ENCODE measurements around the gene KCNQ5.

Gene KCNQ5

DNA sequence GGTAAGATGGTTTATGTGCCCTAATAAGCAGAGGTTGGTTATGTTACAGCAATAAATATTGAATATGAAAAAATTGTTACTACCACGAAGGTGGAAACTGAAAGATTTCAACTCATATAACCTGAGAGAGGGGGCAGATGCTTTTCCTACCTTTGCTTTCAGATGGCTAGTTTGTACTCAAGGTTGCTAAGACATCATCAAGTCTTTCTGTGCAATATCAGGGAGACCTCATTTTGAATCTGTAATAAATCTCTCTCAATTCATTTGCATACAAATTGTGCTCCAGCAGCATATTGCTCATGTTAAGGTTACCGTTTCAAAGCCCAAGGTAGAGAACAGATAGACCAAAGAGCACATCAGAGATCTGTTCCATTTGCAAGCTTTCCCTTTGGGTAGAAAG is 383.0 kb downstream of the KCNQ5 start:
- DNase-seq (ENCODE audit: low read depth), result no peak

- DNase-seq (ENCODE audit: low read depth), result no peak
These were observed 384.3 kb downstream of the KCNQ5 start for GRCh38 chr6:73006146-73006545.

- no peak for DNase-seq (ENCODE audit: low read depth)
These were observed 390.1 kb downstream of the KCNQ5 start for GRCh38 chr6:73011945-73012344.

DNA sequence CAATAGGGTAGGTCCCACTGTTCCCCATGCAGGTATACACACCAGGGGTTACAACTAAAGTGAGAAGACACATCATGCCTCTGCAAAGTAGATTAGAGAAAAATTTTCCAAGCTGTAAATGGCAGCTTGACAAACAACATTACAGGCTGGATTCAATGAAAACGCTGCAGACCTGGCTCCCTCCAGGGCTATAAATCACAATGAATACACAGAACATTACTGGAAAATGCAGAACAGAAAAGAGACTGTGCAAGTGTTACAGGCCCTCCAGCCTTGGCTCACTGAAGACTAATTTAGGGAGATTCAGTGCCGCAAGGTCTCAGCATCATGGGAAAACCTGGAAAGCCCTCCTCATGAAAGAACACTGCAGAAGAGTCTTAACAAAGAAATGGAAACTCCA is 395.6 kb downstream of the KCNQ5 start:
- no peak for DNase-seq (ENCODE audit: low read depth)

DNA sequence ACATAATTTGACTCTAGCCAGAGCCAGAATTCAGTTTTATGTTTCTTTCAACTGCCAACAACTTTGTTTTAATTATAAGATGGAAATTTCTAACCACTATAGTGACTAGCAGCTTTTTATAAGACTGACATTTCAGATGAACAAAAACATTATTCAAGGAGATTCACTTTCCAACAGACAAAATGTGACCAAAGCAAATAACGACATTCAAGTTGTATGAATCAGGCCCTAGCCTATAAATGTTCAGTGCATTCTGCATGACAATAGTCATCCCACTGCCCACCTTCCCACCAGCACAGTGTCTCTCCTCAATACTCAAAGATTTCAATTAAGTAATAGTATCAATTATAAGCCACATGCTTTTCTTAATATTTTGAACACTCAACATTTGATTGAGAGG is 402.7 kb downstream of the KCNQ5 start:
- DNase-seq (ENCODE audit: low read depth), result no peak

DNA sequence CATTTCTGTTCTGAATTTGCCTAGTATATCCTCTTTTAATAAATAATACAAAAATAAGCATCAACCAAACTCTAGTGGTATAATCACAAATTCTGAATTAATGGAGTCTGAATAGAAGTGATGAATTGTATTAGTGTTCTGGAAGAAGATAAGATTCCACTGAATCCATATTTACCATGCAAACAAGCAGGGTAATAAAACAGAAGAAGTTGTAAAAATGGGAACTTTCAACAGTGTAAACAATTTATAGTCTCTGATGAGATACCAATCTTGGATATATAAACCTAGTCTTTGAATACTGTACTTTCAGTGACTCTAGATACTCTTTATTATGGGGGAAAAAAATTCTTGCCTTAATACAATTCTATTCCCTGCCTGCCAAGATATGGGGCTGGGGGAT is 405.8 kb downstream of the KCNQ5 start:
- no peak for DNase-seq (ENCODE audit: low read depth)

DNA sequence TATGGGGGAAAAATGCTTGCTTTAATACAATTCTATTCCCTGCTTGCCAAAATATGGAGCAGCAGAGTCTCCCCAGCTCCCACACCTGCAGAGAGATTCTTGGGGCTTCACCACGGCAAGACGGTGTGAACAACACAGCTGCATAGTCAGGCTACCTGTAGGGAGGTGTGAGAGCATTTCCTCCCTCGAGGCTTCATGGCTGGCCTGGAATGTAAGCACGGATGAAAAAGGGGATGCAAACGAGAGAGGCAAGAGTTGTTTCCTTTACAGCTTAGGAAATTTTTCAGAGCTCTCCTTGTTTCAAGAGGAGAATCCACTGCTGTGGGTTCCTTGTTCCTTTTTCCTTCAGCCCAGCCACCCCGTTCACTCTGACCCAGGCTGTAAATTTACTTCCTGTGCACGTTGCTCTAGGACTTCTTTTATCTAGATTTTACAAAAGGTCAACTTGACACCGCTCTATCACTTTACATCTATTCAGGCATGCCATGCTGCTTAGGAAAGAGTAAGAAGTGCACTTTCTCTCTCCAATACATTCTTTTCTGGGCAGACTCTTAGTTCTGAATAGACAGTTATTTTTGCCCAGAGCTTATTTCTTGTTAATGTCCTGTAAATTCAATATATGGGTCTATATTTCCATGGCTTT is 406.4 kb downstream of the KCNQ5 start:
- DNase-seq (ENCODE audit: low read depth), result no peak

DNA sequence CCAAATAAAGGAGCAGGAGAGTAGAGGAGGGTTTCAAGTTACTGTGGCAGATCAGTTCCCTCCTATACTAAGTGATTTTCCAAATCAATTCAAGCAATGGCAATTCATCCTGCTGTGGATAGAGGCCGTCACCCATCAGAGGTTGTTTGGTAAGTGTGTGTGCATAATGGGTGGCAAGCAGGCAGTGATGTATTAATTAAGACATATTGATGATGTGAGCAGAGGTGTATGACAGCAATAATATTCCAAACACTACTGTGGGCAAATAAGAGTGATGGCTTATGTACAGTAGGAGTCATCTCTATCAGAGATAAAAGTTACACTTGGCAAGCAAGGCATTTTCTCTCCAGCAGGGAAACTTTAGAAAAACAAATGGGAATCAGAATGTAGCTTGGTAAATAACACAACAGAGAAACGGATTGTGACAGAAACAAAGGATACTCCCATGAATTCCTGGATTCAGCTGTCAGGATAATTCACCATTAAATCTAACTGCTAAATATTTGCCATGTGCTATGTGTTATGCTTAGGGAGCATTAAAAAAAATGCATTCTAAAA is 407.1 kb downstream of the KCNQ5 start:
- no peak for DNase-seq (ENCODE audit: low read depth)

GRCh38 chr6:73030257-73030656 is 408.4 kb downstream of the KCNQ5 start:
- no peak for DNase-seq (ENCODE audit: low read depth)

DNA sequence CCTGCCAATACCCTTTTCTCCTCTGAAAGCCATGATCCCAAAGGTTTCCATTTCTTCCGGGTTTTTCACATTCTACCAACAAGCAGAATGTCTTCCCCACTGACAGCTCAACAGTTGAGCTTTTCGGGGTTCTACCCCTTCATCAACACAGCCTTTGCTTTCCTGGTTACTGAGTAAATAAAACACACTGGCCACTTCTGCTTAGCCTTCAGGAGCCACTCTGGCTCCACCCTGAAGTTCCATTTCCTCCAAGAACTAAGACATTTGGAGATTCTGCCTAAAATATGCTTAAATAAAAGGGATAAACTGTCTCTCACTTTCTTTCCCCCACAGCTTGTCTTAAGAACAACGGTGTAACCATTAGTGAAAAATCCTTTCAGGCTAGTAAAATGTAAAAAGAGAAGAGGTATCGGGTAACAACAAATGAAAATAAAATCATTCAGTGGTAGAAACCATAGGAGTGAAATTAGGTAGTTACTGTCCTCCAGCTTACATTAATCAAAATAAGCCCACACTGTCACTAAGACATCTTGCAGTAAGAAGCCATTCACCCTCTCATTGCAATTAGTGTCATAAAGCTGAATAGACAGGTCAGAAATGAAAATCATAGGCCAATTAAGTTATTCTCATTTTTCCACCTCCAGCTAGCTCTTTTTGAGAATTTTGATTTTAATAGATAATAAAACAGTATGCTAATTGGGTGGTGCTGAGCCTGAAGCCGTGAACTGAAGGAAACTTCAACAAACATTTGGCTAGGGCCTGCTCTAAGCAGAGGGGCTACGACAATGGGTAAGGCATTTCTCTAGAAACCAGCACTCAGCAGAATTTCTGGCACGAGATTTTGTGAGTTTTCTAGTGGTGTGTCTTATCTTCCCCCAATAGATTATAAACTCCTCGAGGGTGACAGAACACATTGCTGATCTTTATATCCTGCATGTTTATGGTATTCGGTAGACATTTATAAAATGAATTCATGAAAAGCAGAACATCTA is 409.2 kb downstream of the KCNQ5 start:
- no peak for DNase-seq (ENCODE audit: low read depth)

- no peak for DNase-seq (ENCODE audit: low read depth)
These were observed 410.7 kb downstream of the KCNQ5 start for GRCh38 chr6:73032586-73032985.

GRCh38 chr6:73036689-73037088 is 414.8 kb downstream of the KCNQ5 start:
- no peak for DNase-seq (ENCODE audit: low read depth)

DNA sequence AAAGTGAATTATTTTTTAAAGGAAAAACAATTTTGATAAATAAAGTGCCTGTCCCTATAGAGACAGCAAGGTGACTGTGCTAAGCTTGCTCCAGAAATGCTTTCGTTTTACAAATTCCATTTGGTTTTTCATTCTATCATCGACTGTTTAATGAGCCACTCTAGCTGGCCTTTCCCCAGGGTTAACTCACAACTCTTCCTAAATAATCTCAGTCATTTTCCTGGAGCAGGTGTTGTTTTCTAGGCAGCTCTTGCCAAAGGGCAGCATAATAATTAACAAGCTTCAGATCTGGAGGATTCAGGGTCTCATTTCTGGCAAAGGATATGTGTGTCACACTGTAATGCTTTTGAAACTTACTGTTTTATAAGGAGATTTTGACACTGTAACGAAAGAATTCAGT is 419.2 kb downstream of the KCNQ5 start:
- DNase-seq (ENCODE audit: low read depth), result no peak

GRCh38 chr6:73042892-73043291 is 421.0 kb downstream of the KCNQ5 start:
- no peak for DNase-seq (ENCODE audit: low read depth)

GRCh38 chr6:73043446-73043845 is 421.6 kb downstream of the KCNQ5 start:
- DNase-seq (ENCODE audit: low read depth), result no peak

GRCh38 chr6:73045609-73046008 is 423.7 kb downstream of the KCNQ5 start:
- no peak for DNase-seq (ENCODE audit: low read depth)

DNA sequence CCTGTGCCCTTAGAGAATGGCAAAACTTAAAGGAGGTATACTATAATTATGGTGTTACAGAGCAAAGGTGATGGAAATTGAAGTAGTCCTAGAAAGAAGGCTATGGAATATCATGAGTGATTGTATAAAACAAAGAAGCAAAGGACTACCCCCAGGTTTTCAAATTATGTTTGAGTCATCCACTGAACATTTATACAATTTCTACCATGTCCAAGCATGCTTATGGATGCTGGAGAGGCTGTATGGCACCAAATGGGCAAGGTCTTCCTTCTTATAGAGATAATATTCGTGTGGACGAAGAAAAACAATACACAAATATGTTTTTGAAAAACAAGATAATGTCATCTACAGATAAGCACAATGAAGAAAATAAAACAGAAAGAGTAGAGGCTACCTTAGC is 425.9 kb downstream of the KCNQ5 start:
- DNase-seq (ENCODE audit: low read depth), result no peak

DNA sequence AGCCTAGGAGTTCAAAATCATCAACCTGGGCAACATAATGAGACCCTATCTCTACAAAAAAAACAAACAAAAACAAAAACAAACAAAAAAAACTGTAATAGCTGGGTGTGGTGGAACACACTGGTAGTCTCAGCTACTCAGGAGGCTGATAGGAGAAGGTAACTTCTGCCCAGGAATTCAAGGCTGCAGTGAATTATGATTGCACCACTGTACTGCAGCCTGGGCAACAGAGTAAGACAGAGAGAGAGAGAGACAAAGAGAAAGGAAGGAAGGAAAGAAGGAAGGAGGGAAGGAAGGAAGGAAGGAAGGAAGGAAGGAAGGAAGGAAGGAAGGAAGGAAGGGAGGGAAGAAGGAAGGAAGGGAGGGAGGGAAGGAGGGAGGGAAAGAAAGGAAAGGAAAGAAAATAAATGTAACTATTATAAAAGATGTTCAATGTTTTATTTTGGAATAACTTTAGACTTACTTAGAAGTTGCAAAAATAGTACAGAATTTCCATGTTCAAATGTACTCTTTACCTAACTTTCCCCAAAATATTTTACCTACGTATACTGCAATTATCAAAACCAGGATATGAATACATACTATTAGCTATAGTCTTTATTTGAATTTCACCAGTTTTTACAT is 428.2 kb downstream of the KCNQ5 start:
- DNase-seq (ENCODE audit: low read depth), result no peak

DNA sequence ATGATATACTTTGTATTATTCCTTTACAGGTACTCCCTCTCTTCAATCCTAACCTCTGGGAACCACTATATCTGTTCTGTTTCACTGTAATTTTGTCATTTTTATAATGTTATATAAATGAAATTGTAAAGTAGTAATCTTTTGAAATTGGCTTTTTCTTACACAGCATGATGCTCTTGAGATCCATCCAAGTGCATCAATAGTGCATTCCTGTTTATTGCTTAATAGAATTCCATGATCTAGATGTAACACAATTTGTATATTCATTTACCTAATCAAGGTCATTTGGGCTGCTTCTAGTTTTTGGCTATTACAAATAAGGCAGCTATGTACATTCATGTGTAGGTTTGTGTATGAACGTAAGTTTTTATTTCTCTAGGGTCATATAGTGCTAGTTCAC is 428.8 kb downstream of the KCNQ5 start:
- DNase-seq (ENCODE audit: low read depth), result no peak

GRCh38 chr6:73051147-73051546 is 429.3 kb downstream of the KCNQ5 start:
- no peak for DNase-seq (ENCODE audit: low read depth)

DNA sequence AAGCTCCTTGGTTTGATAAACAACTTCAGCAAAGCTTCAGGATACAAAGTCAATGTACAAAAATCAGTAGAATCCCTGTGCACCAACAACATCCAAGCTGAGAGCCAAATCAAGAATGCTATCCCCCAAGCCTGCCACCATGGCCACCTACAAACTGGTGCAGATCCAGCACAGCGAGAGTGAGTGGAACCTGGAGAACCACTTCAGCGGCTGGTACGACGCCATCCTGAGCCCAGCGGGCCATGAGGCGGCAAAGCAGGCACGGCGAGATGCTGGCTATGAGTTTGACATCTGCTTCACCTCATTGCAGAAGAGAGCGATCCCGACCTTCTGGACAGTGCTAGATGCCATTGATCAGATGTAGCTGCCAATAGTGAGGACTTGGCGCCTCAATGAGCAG is 433.1 kb downstream of the KCNQ5 start:
- DNase-seq (ENCODE audit: low read depth), result no peak

- DNase-seq (ENCODE audit: low read depth), result no peak
These were observed 436.9 kb downstream of the KCNQ5 start for GRCh38 chr6:73058736-73059135.

- no peak for DNase-seq (ENCODE audit: low read depth)
These were observed 440.3 kb downstream of the KCNQ5 start for GRCh38 chr6:73062130-73062529.
